ENCODE data around the gene GALNT10. TPM values are rescaled to one million over a fixed set of nuclear protein-coding genes. Genes with fewer than 3 reads are reported as not detected.
A peak's percentile ranks its signal among the peaks of the same experiment; 100 is the strongest.

The GALNT10 gene
- total RNA-seq, 1 donor from 2014 or later = 31.8 TPM

DNA sequence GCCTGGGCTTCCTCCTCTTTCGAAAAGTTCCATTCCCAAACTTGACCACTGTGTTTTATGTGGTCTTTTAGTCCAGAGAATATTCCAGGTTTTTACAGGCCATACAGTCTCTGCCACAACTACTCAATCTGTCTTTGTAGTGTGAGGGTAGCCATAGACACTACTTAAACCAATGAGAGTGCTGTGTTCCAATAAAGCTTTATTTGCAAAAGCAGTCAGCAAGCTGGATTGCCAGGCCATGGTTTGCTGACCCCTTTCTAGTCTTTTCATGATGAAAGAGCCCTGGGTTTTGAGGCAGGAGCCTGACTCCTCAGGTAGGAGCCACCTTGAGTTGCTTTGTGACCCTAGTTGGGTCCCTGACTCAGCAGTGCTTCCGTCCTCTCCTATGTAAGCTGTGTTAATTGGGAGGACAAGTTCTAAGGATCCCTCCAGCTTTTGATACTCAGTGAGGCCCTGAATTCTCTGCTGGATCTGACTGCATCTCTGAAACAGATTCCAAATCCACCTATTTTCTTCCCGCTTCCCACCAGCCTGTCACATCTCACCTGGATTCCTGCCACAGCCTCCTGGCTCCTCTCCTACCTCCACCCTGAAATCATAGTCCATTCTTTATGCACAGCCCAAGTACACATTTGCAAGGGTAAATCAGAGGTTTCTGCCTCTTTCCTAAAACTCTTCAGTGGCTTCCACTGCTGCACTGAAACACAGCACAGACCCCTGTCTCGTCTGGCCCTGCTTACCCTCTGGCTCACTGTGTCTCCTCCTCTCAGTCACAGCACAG lies 13.5 kb downstream of the GALNT10 start:
- DNase-seq (ENCODE audit: low spot score) = no peak

DNA sequence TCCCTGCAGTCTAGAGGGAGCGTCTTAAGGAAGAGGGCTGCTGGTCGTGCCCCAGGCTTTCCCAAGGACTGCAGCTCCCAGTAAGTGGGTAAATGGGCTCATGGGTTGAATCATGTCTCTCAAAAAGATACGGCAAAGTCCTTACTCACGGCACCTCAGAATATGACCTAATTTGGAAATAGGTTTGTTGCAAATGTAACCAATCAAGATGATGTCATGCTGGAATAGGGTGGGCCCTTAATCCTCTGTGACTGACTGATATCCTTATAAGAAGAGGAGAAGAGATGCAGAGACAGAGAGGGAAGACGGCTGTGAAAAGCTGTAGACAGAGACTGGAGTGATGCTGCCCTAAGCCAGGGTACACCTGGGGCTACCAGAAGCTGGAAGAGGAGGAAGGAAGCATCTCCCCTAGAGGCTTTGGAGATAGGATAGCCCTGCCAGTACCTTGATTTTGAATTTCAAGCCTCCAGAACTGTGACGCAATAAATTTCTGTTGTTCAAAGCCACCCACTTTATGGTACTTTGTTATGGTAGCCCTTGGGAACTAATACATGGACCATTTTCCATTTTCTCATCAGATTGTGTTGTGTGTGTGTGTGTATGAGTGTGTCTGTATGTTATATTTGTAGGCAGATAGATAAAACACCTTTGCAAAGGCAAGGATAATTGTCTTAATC lies 15.0 kb downstream of the GALNT10 start:
- DNase-seq (ENCODE audit: low spot score) = peak; percentile 69

DNA sequence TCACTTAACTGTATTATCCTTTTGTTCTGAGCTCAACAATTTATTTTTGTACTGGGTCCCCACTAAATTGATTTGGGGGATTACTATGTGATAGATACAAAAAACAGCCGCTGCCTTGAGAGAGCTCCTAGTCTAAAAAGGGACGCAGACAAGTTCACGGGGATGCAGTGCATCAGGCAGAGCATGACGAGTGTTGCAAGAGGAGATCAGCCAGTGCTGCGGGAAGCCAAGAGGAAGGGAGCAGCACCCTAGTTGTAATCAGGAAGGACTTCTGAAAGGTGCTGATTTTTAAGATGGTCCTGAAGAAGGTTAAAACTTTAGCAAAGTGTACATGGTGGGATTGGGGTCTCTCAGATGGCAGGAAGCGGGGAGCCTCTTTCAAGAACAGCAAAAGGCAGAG lies 15.8 kb downstream of the GALNT10 start:
- DNase-seq (ENCODE audit: low spot score) = peak; percentile 53

DNA sequence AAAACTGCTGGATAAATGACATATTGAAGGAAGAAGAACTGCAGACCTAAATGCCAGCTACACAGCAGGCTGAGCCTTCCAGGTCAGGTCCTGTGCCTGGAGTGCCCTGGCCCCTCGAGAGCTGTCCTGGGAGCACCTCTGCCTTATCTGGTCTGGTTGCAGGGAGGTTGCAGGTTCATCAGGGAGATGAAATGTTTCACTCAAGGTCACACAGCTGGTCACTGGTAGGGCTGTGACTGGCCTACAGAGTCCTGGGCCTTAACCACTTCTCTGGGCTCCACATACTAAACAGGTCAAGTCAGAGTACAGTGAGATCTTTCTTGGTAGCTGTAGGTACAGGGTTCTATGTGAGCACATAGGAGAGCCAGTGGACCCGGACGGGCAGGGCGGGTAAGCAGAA lies 16.7 kb downstream of the GALNT10 start:
- DNase-seq (ENCODE audit: low spot score) = no peak

DNA sequence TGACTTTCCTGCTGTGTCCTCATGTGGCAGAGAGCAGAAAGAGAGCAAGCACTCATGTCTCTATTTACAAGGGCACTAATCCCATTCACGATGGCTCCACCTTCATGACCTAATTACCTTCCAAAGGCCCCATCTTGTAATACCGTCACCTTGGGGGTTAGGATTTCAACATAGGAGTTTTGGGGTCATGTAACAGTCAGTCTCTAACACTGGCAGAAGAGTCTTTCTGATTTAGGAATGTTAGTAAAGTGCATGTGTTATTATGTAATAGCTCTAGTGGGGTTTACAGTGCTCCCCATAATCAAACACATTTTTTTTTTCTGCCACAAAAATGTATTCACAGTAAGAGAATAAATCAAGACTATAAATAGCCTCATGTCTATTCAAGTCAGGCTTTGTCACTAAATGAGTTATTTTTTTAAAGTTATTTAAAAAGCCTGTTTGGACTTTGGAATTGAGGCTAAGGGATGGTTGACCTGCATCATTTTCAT lies 19.1 kb downstream of the GALNT10 start:
- no peak for DNase-seq (ENCODE audit: low spot score)

DNA sequence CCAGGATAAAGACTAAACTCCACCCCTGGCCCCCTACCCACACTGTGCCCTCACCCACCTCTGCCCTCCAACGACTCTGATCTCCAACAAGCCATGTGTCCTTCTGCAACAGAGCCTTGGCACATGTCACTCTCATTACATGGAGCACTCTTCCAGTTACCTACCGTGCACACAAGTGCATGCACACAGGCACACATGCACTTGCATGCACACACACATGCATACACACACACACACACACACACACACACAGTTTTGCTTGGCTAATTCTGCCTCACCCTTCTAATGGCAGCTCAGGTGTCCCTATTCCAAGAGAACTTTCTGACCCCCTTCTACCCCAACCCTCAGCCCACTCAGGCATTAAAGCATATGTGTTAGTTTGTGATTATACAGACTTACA lies 19.6 kb downstream of the GALNT10 start:
- no peak for DNase-seq (ENCODE audit: low spot score)

DNA sequence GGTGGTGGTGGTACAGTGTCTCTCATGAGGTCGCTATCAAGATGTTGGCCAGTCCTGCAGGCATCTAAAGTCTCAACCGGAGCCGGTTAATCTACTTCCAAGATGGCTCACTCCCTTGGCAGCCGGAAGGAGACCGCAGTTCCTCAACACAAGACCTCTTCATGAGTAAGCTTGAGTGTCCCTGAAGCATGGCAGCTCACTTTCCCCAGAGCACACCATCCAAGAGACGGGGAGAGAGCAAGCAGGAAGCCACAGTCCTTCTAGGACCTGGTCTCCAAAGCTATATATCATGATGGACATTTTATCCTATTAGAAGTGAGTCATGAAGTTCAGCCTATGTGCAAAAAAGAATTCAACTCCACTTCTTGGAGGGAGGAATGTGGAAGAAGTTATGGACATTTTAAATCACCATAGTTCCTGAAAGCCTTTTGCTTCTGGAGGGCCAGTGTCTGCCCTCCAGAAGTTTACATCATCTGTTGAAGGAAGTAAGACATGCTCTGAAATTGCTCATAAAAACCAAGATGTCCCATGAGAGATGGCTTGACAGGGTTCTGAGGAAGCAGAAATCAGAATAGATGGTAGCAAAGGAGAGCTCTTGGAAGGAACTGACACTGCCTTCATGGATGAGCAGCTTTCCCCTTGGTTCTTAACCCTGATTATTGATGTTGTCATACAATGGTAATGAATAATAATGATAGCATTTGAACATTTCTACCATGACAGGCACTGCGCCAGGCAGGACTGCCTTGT lies 21.3 kb downstream of the GALNT10 start:
- no peak for DNase-seq (ENCODE audit: low spot score)

DNA sequence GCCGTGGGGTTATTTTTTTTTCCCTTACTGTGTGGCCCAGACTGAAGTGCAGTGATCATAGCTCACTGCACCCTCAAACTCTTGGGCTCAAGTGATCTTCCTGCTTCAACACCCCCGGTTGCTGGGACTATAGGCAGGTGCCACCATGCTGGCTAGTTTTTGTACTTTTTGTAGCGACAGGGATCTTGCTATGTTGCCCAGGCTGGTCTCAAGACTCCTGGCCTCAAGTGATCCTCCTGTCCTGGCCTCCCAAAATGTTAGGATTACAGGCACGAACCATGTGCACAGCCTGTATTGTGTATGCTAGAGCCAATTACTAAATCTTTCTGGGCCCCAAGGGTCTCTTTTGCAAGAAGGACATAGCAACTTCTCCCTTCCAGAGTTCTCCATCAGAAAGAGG lies 23.1 kb downstream of the GALNT10 start:
- no peak for DNase-seq (ENCODE audit: low spot score)

DNA sequence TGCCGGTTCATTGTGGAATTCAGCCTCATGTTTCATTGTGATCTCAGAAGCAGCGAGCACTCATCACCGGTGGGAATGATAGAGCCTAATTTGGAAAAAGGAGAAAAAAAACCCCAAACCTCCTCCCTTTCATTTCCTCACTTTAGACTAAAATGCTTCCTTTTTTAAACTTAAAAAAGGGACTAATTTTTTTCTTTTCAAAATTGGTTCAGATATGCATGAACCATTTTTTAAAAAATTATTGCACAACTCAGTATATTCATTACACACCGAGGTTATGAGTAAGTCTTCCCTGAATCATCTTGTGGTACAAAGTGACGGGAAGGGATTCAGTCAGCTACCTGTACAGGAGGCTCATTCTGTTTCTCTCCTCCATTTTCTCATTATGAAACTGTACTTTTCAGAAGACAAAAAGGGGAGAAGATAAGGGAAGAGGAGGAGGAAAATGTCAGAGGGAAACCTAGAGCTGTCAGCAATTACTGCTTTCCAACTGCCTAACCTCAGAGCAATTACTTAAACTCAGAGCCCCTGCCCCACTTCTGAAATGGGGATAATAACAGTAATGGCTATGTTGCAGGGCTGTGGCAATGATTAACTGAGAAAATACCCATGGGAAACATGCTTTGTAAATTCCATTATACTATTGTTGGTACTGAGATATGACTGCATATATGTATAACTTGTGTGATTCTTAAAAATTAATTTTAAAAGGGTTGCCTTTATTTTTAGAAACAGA lies 24.0 kb downstream of the GALNT10 start:
- DNase-seq (ENCODE audit: low spot score) = no peak

DNA sequence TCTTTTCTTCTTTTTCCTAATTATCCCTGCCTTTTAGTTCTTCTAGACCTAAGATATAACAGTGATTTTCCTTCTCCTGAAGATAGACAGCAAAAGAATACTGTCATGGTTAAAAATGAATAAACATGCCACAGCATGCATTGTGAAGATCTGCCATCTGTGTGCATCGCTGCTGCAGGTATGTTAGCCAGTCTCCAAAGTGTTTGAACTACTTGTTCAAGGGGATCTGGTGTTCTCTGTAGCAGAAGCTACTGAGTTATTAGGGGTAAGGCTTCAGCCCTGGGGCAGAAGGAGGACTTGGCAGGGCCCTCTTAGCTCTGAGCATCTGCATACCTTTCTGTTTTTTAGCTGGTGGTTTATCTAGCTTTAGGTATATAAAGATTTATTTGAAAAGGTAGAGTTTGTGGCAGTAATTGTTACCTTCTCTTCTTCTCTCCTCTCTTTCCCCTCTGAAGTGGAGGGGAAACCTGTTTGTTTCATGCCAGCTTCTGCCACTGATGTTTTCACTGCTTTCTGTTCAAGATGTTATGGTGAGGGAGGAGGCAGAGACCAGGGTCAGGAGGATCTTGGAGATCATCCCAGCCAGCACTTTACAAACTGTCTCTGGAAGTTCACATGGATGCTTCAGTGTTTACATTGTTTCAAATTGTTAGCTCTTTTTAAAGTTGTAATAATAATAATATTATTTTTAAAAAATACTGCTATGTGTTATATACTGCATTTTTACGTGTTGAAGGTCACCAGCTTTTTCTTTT lies 25.2 kb downstream of the GALNT10 start:
- DNase-seq (ENCODE audit: low spot score) = peak; percentile 63

DNA sequence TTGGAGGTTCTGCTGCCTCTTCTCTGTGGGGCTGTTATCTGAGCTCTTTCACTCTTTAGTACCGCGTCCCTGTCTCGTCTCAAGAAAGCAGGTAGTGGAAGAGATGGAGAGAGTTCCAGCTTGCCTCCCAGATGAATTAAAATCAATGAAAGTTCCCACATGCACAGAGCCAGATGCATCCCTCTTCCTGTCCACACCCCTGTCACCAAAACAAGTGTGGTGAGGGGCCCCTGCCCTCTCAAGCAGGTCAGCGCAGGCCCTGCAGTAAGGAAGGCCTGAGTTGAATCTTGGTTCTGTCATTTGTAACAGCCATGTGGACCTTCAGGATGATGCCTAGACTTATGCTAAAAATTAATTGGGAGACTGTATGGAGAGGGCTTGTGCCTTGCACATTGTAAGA lies 26.9 kb downstream of the GALNT10 start:
- no peak for DNase-seq (ENCODE audit: low spot score)

DNA sequence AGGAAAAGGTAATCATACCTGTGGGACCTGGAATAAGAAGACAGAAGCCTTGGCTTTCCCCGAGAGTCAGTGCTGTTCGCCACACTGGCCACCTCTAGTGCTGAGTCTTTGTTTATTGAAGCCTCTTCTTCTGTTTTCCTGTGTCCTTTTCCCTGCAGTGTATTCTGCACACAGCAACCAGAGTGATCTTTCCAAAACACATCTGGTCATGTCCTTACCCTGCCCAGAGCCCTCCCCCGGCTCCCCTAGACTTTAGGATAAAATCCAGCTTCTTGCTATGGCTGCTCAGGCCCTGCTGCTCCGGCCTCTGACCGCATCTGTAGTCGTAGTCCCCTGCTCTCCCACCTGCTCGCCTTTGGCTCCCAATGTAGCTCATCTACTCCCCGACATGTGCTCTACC lies 28.3 kb downstream of the GALNT10 start:
- no peak for DNase-seq (ENCODE audit: low spot score)

DNA sequence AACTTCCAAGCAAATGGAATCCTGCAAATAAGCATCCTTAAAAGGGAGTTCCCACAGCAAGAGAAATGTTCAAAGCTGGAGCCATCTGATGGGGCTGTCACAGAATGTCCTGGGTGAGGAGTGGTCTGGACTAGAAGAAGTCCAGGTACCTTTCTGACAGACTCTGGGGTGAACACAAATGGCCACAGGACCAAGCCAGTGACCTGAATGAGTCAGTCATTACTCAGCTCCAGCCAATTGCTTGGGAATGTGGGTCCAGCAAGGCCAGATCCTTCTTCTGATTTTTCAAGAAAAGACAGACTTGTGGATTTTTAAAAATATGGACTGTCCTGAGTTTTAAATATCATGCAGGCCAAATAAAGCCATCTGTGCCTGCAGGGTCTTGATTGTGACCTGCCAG lies 30.1 kb downstream of the GALNT10 start:
- DNase-seq (ENCODE audit: low spot score) = no peak

DNA sequence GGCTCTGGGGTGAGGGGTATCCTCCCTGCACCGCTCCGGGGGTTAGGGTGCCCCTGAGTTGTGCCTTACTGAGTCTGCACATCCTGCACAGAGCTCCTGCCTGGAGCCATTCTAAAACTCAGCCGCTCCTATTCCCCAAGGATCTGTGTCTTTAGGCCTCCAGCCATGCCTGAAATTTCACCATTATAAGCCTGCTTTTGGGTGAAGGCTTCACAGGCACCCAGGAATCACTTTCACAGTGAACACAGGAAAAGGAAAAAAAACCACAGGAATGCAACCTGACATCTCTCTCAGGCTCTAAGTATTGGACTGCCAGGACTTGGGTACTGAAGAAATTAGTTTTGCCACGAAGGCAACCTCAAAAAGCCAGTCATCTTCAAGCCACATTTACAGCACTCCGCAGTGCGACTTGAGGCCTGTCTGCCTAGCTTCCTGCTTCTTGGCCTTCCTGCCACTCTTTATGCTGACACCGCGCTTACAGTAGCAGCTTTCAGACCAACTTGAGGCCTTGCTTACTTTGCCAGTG lies 30.9 kb downstream of the GALNT10 start:
- DNase-seq (ENCODE audit: low spot score) = peak; percentile 69

DNA sequence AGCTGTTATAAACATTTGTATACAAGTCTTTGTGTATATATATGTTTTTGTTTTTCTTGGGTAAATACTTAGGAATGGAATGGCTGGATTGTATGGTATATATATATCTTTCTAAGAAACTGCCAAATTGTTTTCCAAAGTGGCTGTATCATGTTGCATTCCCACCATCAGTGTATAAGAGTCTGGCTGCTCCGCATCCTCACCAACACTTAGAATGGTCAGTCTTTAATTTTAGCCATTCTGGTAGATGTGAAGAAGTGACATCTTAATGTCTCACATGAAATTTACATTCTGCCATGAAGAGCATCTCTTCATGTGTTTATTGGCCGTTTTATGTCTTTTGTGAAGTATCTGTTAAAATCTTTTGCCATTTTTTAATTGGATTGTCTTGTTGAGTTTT lies 31.9 kb downstream of the GALNT10 start:
- no peak for DNase-seq (ENCODE audit: low spot score)

DNA sequence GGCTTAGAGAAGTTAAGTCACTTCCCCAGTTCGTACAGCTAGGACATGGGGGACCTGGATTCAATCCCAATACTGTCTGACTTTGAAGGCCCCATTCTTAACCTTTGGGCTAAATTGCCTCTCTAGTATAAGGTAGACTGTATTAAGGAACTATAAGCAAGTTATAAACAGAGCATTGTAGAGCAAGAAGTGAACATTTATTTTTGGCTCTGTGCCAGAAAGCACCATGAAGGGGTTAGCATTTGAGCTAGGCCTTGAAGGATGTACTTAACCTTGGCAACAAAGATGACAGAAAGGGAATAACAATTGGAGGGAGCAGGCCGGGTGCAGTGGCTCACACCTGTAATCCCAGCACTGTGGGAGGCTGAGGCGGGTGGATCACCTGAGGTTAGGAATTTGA lies 32.8 kb downstream of the GALNT10 start:
- no peak for DNase-seq (ENCODE audit: low spot score)

DNA sequence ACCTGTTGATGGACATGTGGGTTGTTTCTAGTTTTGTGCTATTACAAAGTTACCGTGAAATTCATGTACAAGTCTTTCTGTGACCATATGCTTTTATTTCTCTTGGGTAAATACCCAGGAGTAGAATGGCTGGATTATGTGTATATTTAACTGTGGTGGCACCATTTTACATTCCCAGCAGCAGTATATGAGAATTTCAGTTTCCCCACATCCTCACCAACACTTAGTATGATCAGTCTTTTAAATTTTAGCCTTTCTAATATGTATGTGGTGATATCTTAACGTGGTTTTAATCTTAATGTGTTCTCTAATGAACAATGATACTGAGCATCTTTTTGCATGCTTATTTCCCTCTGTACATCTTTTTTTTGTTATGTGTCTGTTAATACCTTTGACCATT lies 36.6 kb downstream of the GALNT10 start:
- DNase-seq (ENCODE audit: low spot score) = no peak

DNA sequence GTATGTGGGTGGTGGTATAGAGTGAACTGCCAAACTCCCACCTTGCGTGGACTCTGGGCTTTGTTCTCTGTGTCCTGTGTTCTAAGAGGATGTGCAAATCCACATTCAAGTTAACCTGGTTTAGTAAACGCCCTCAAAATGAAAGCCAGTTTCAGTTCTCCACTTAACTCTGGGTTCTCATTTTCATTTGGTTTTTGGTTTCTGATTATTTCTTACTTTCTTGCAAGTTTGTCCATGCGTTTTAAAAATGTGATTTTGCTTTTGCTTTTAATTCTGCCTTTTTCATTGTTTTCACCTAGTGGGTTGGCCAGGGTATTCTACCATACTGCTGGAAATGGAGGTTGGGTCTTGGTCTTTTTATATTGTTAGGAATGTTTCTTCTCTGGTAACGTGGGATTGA lies 38.2 kb downstream of the GALNT10 start:
- DNase-seq (ENCODE audit: low spot score) = no peak

DNA sequence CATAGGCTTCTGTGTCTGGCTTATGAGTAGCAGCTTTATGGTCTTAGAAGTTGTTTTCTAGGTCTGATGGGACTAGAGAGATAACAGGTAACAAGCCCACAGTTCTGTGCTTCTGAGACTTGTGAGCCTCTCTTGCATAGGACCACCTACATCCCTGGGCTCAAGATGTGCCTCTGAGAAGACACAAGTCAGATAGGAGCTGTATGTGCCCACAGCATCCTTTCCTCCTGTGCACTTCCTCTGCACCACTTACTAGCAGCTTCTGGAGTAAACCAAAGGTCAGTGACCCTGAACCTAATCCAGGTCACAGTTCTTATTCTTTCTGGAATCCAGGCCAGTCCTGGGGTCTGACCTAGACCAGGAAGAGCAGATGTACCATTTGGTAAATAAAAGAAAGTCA lies 40.0 kb downstream of the GALNT10 start:
- no peak for DNase-seq (ENCODE audit: low spot score)

DNA sequence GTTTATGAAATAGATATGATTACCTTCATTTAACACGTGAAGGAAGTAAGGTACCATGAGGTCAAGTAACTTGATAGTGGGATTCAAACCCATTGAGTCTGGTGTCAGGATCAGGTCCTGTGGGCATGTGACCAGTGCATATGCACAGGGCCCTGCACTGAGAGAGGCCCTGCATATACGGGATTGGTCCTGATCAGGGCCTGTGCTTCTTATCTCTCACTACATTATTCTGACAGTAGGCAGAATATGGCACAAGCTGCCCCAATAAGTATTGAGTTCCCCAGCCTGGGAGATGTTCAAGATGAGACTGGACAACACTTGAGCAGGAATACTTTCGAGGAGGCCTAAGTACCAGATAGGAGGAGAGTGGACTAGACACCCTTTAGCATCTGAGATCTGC lies 44.0 kb downstream of the GALNT10 start:
- no peak for DNase-seq (ENCODE audit: low spot score)

DNA sequence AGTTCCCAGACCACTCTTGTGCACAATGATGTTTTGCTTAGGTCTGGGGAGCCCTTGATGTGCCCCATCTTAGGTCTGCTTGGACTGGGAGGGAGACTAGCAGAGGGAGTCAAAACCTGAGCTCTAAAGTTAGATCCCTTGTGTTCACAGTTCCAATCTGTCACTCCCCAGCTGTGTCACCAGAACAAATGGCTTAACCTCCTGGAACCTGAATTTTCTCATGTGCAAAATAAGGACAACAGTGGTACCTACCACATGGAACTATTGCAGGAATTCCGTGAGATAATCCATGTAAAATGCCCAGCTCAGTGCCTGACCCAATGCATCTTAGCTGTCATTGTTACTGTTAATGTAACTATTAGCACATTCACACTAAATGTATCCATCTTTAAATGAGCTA lies 45.5 kb downstream of the GALNT10 start:
- DNase-seq (ENCODE audit: low spot score) = no peak

All from umbilical cord (tissue), 2 donors.